ENCODE results near the gene EFNA3.

- no peak for TF ChIP-seq CTCF (IDR thresholded peaks at IDR 0.05; ENCODE audit: insufficient read depth, low read length, poor library complexity, severe bottlenecking)
- TF ChIP-seq EZH2phosphoT487 (conservative IDR thresholded peaks at IDR 0.05; ENCODE audit: low read length) = no peak
Measured at GRCh38 chr1:155030899-155031298, 47.7 kb upstream of the EFNA3 start.

All from SU-DHL-6 (cell line).